OCI-LY1 (cell line): ENCODE measurements around the gene ZBTB7C.

Experiments
- CTCF ChIP-seq: fragments of 200-600 bp; sonication (generic), shearing (Covaris generic); IDR thresholded peaks from 2 replicates; pipeline ENCODE4 v1.5.1; 2017; ENCODE audit warnings: mild to moderate bottlenecking, antibody characterized with exemption, low read length, moderate library complexity, mixed read lengths
- EZH2 ChIP-seq: fragments of 200-600 bp; sonication (generic), shearing (Covaris generic); IDR thresholded peaks from 2 replicates; pipeline ENCODE4 v1.8.0; 2017; ENCODE audit warnings: borderline replicate concordance, mixed run types, mild to moderate bottlenecking, antibody characterized with exemption, low read length, moderate library complexity, mixed read lengths

- TF ChIP-seq CTCF = no peak
- no peak for TF ChIP-seq EZH2
These were observed 158.3 kb downstream of the ZBTB7C start for GRCh38 chr18:48250918-48251317.
